ENCODE measurements around the gene NOXO1.

GRCh38 chr16:1997494-1998359 lies 16.5 kb upstream of the NOXO1 start:
- TF ChIP-seq EZH2 (IDR thresholded peaks at IDR 0.05; ENCODE audit: borderline replicate concordance) (no peak), CTCF (IDR thresholded peaks at IDR 0.05; ENCODE audit: poor library complexity) (no peak), EZH2phosphoT487 (IDR thresholded peaks at IDR 0.05; ENCODE audit: low read depth, severe bottlenecking, unreplicated experiment) (no peak)
